GM10266 (cell line): ENCODE data around the gene CELSR2.

Experiments
- DNase-seq: peaks from one replicate; pipeline ENCODE4 v3.0.0; 2012; ENCODE audit errors: extremely low spot score
- CTCF ChIP-seq: IDR thresholded peaks from 2 replicates; pipeline ENCODE4 v1.5.1; 2012; ENCODE audit warnings: mild to moderate bottlenecking, low read depth; ENCODE audit not compliant: control insufficient read depth, insufficient read depth; ENCODE audit errors: missing control alignments

CELSR2 gene

DNA sequence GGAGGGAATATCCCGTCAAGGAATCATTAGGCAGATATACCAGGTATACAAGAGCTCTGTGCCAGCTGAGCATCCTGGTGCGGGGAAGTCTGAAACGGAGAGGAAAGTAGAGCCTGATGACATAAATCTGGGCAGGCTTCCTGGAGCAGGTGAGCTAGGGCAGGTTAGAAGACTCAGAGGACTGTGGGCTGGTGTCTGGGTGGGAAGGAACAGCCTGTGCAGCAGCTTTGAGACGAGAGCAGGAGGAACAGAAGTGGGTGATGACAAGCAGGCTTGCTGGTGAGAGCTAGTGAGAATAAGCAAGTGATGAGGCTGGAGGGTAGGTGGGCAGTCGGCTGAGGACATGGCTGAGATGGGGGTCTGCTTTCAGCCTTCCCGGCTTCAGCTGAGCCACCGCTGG, 6.7 kb downstream of the CELSR2 start:
- no peak for DNase-seq
- no peak for TF ChIP-seq CTCF

GRCh38 chr1:109256971-109257681, 7.8 kb downstream of the CELSR2 start:
- no peak for TF ChIP-seq CTCF
- no peak for DNase-seq

DNA sequence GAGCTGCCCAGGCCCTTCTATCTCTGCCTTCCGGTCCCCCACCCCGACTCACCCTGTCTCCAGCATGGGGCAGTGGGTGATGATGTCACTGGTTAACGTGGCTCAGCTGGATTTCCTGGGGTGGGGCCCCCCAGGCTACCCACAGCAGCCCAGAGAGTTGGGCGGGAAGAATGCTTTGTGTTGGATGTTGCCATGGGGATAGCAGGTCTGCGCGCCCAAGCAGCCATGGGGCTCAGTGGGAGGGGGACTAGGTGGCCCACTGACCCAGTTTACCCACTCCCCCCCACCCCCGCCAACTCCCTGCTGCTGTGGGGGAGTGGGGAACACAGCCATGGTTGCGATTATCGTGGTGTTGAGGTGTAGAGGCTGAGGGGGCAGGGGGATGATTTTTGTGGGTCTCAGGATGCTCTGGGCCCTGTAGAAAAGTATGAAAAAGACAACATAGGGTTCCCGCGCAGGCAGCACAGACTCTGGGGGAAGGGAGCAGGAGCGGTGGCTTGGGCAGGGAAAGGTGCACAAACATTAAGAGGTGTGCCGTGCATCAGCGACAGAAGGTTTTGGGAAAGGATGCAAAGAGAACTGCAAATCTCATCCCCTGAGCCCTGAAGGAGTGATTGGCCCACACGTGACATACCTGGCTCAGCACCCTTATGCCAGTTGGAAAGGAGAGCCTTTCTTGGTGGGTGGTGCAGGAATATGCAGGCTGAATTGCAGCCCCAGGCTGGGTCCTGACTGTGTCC, 8.5 kb downstream of the CELSR2 start:
- no peak for TF ChIP-seq CTCF
- no peak for DNase-seq

- no peak for TF ChIP-seq CTCF
- no peak for DNase-seq
Measured at GRCh38 chr1:109258481-109259466, 9.4 kb downstream of the CELSR2 start.

GRCh38 chr1:109259674-109260557, 10.6 kb downstream of the CELSR2 start:
- no peak for TF ChIP-seq CTCF
- DNase-seq, result no peak

DNA sequence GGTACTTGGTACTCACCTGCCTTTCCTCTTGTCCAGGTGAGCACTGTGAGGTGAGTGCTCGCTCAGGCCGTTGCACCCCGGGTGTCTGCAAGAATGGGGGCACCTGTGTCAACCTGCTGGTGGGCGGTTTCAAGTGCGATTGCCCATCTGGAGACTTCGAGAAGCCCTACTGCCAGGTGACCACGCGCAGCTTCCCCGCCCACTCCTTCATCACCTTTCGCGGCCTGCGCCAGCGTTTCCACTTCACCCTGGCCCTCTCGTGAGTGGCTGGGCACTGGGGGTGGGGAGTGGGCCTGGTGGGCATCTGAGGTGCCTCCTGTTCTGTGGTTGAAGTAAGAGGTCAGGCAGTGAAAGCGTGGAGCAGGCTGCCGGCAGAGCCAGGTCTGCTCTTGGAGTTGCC, 11.7 kb downstream of the CELSR2 start:
- DNase-seq, result no peak
- TF ChIP-seq CTCF, result no peak
